Ishikawa (cell line): Measurements from ENCODE around the gene KDELR1.
A peak's percentile ranks its signal among the peaks of the same experiment; 100 is the strongest.

Experiments used
- CEBPB ChIP-seq: IDR thresholded peaks from 2 replicates; pipeline ENCODE4 v1.6.1; 2012
- CREB1 ChIP-seq: IDR thresholded peaks from 2 replicates; pipeline ENCODE4 v1.6.1; 2012; ENCODE audit warnings: low read depth
- EGR1 ChIP-seq: IDR thresholded peaks from 2 replicates; pipeline ENCODE4 v1.6.1; 2012
- EP300 ChIP-seq: IDR thresholded peaks from 2 replicates; pipeline ENCODE4 v1.6.1; 2012; ENCODE audit warnings: borderline replicate concordance
- FOXM1 ChIP-seq: IDR thresholded peaks from 2 replicates; pipeline ENCODE4 v1.6.1; 2012; ENCODE audit warnings: low read depth, borderline replicate concordance
- MAX ChIP-seq: IDR thresholded peaks from 2 replicates; pipeline ENCODE4 v1.6.1; 2012
- NFIC ChIP-seq: IDR thresholded peaks from 2 replicates; pipeline ENCODE4 v1.6.1; 2012
- RAD21 ChIP-seq: IDR thresholded peaks from 2 replicates; pipeline ENCODE4 v1.6.1; 2012; ENCODE audit warnings: low read depth
- REST ChIP-seq: IDR thresholded peaks from 2 replicates; pipeline ENCODE4 v1.6.1; 2012; ENCODE audit warnings: low read depth, mild to moderate bottlenecking
- TAF1 ChIP-seq: IDR thresholded peaks from 2 replicates; pipeline ENCODE4 v1.6.1; 2012; ENCODE audit warnings: low read depth, mild to moderate bottlenecking
- TCF12 ChIP-seq: IDR thresholded peaks from 2 replicates; pipeline ENCODE4 v1.6.1; 2012; ENCODE audit warnings: low read depth
- TEAD4 ChIP-seq: IDR thresholded peaks from 2 replicates; pipeline ENCODE4 v1.6.1; 2012
- USF1 ChIP-seq: IDR thresholded peaks from 2 replicates; pipeline ENCODE4 v1.6.1; 2012
- YY1 ChIP-seq: IDR thresholded peaks from 2 replicates; pipeline ENCODE4 v1.6.1; 2012; ENCODE audit warnings: low read depth
- ZBTB7A ChIP-seq: IDR thresholded peaks from 2 replicates; pipeline ENCODE4 v1.6.1; 2012; ENCODE audit warnings: low read depth

Gene KDELR1

GRCh38 chr19:48365602-48366001 is 25.7 kb downstream of the KDELR1 start:
- TF ChIP-seq TAF1 (no peak), TCF12 (no peak), FOXM1 (no peak), YY1 (no peak), EP300 (no peak), CEBPB (no peak), NFIC (no peak), USF1 (no peak), EGR1 (no peak), MAX (no peak), CREB1 (no peak), REST (no peak)

DNA sequence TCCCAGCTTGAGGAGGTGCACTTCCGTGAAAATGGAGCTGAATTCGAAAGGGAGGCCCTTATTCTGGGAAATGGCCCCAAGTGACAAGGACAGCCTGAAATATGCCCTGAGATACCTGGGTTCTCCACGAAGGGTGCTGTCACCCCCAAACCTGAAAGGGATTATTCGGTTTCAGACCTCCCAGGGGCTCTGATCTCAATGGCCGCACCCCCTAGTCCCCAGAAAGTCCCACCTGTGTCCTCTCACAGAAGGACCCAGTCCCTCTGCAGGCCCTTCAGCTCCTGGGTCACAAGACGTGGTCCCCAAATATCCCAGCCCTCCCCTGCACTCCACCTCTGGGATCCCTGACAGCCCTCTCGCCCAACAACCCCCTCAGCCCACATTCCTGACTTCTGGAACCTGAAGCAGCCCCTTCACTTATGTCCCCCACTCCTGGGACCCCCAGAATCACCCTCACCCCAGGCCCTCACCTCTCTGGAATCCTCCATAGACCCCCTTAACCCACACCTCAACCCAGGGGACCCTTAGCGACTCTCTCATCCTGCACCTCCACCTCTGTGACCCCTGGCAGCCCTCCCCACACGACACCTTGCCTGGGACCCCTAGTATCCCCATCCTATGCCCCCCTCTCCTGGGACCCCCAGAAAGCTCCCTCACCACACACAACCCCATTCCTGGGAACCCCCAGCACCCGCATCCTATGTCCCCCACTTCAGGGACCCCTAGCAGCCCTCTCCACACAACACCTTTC is 26.6 kb downstream of the KDELR1 start:
- TF ChIP-seq EP300: no peak
- no peak for TF ChIP-seq TCF12
- TF ChIP-seq TAF1: no peak

GRCh38 chr19:48363810-48364597 is 27.3 kb downstream of the KDELR1 start, which contains the start of the genes SYNGR4 and TMEM143:
TSS of gene SYNGR4 (plus strand) at chr19:48364367. CDS start at chr19:48365843, 1,476 bp downstream.
TSS of gene TMEM143 (minus strand) at chr19:48363940. CDS start at chr19:48363920, 20 bp downstream.
- peak; percentile 41 for TF ChIP-seq CREB1
- no peak for TF ChIP-seq YY1
- TF ChIP-seq TCF12: no peak
- TF ChIP-seq EGR1: peak; percentile 82; the same call in 1 of the 2 replicates
- TF ChIP-seq ZBTB7A: 0 out of 2 replicates have a peak, but pooled peaks have one; percentile 50
- TF ChIP-seq MAX: peak; percentile 96
- TF ChIP-seq USF1: peak; percentile 41; the same call in 1 of the 2 replicates
- TF ChIP-seq TAF1: peak; percentile 62; the same call in 1 of the 2 replicates
- no peak; the same call in 1 of the 2 replicates for TF ChIP-seq TEAD4

- no peak; the same call in 1 of the 2 replicates for TF ChIP-seq TAF1
- no peak for TF ChIP-seq EGR1
Measured at GRCh38 chr19:48363500-48363809, 27.9 kb downstream of the KDELR1 start.

DNA sequence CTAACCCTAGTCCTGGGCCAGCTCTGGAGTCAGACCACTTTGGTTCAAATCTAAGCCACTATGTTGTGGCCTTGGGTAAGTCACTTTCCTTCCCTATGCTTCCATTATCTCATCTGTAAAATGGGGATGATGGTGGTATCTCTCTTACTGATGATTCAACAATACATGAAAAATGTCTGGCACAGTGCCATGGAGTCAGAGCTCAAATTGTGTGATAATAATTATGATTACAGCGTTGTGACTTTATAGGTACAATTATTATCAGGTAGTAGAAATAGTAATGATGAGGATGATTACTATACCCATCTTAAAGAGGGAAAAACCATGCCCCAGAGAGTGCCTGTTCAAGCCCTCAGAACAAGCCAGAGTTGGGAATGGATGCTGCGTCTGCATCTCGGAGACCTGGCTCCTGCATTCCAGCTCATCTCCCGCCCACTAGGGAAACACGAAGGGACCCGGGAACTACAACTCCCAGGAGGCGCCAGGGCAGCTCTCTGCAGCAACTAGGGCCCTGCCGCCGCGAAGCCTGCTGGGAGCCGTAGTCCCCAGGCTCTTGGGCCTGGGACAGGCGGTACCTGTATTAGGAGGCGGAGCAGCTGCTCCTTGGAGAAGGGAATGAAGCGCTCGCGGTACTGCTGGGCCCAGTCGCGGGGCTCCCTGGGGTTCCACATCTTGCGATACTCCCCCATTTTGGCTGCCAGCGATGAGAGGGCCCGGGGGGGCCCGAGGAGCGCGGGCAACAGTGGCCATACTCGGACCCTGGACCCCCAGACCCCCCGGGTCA is 28.4 kb downstream of the KDELR1 start:
- TF ChIP-seq USF1: no peak
- TF ChIP-seq TEAD4: peak; percentile 77
- no peak for TF ChIP-seq FOXM1
- TF ChIP-seq ZBTB7A: peak; percentile 96
- TF ChIP-seq CEBPB: no peak

- TF ChIP-seq MAX: no peak
- no peak for TF ChIP-seq NFIC
- no peak for TF ChIP-seq USF1
- TF ChIP-seq RAD21: no peak
- TF ChIP-seq REST: no peak
- TF ChIP-seq CREB1: no peak
- TF ChIP-seq FOXM1: no peak
- no peak for TF ChIP-seq TAF1
- no peak for TF ChIP-seq ZBTB7A
- TF ChIP-seq CEBPB: no peak
- no peak for TF ChIP-seq TEAD4
- TF ChIP-seq EGR1: no peak
- no peak for TF ChIP-seq YY1
- no peak for TF ChIP-seq TCF12
- TF ChIP-seq EP300: no peak
Measured at GRCh38 chr19:48361912-48362311, 29.4 kb downstream of the KDELR1 start.
